B cell (primary cell): ENCODE results near the gene STEAP1B. TPM values are rescaled to one million over a fixed set of nuclear protein-coding genes. Genes with fewer than 3 reads are reported as not detected.
"Not testable (repeated sequence)": the region's sequence is repeated elsewhere in the genome, so short reads cannot be mapped to it uniquely, and the experiment has no call there.

Experiments
- ATAC-seq: fragments of 200-7000 bp; cut with Tn5 transposase; one replicate; pipeline ENCODE4 v1.10.0; 2021; ENCODE audit warnings: low read depth, mild to moderate bottlenecking, moderate number of reproducible peaks, moderate library complexity
- CTCF ChIA-PET: fragments of 350-600 bp; sonication (Branson Sonifier 250); formaldehyde crosslinking; loops from one replicate; lab custom pipeline; 2021; ENCODE audit warnings: antibody characterized with exemption, inconsistent platforms; lab: Charles Lee
- POLR2A ChIA-PET: fragments of 350-600 bp; sonication (Branson Sonifier 250); formaldehyde crosslinking; loops from one replicate; lab custom pipeline; 2021; ENCODE audit warnings: antibody characterized with exemption; lab: Charles Lee
- DNase-seq: peaks from one replicate; pipeline ENCODE4 v3.0.0; 2013
- H2AFZ ChIP-seq: 2 replicates; pipeline ENCODE4 v1.6.1; 2012; ENCODE audit warnings: mild to moderate bottlenecking, low read depth, low read length; ENCODE audit not compliant: insufficient read depth, poor library complexity, severe bottlenecking
- H3K27ac ChIP-seq, 2 donors: 1 replicate in 1 of 2; 2 replicates in 1 of 2; pipeline ENCODE4 v1.5.1; 2012 to 2013; ENCODE audit warnings: low read length in 2 of 2, mild to moderate bottlenecking in 2 of 2, moderate library complexity in 1 of 2
- H3K27me3 ChIP-seq, 4 experiments: fragments of 200-600 bp in 1 of 4; sonication (generic) in 1 of 4; replicated peaks in 1 of 4; 1 replicate in 2 of 4; 2 replicates in 2 of 4; pipeline versions ENCODE4 v1.6.1 to v1.7.0; 2013 to 2016; ENCODE audit warnings: low read length in 3 of 4, mild to moderate bottlenecking in 2 of 4, mixed read lengths in 1 of 4, moderate library complexity in 1 of 4; ENCODE audit not compliant: insufficient read depth in 4 of 4, control insufficient read depth in 3 of 4; ENCODE audit errors: control extremely low read depth in 1 of 4
- H3K36me3 ChIP-seq, 2 experiments: replicated peaks in 1 of 2; 1 replicate in 1 of 2; 2 replicates in 1 of 2; pipeline versions ENCODE4 v1.6.1 to v1.7.1; 2013; ENCODE audit warnings: low read length in 1 of 2; ENCODE audit not compliant: insufficient read depth in 2 of 2, control insufficient read depth in 1 of 2; ENCODE audit errors: control extremely low read depth in 1 of 2, extremely low read depth in 1 of 2
- H3K4me1 ChIP-seq, 2 donors: fragments of 200-600 bp in 1 of 2; sonication (generic) in 1 of 2; 1 replicate in 1 of 2; 2 replicates in 1 of 2; pipeline versions ENCODE4 v1.5.1 to v1.6.1; 2013 to 2017; ENCODE audit warnings: low read length in 2 of 2; ENCODE audit not compliant: control insufficient read depth in 2 of 2, insufficient read depth in 2 of 2
- H3K4me2 ChIP-seq: replicated peaks from 2 replicates; pipeline ENCODE3; 2012; ENCODE audit warnings: mild to moderate bottlenecking, low read depth, low read length; ENCODE audit not compliant: poor library complexity, severe bottlenecking
- H3K4me3 ChIP-seq, 5 experiments: fragments of 200-600 bp in 1 of 5; sonication (generic) in 1 of 5; 1 replicate in 3 of 5; 2 replicates in 2 of 5; pipeline versions ENCODE4 v1.5.1 to v1.7.0; 2011 to 2016; ENCODE audit warnings: low read length in 4 of 5, mild to moderate bottlenecking in 4 of 5, low read depth in 2 of 5, control low read depth in 1 of 5, moderate library complexity in 1 of 5; ENCODE audit not compliant: insufficient read depth in 1 of 5; ENCODE audit errors: control extremely low read depth in 1 of 5, extremely low read depth in 1 of 5
- H3K79me2 ChIP-seq: fragments of 200-600 bp; sonication (generic); one replicate; pipeline ENCODE4 v1.6.0; 2016; ENCODE audit warnings: low read length; ENCODE audit not compliant: control insufficient read depth, insufficient read depth
- H3K9ac ChIP-seq: fragments of 200-600 bp; sonication (generic); 2 replicates; pipeline ENCODE4 v1.6.1; 2017; ENCODE audit warnings: mild to moderate bottlenecking, low read length, moderate library complexity
- H3K9me3 ChIP-seq, 3 donors: one replicate each; pipeline versions ENCODE4 v1.6.1 to v1.7.1; 2013; ENCODE audit warnings: low read length in 2 of 3; ENCODE audit not compliant: control insufficient read depth in 2 of 3, insufficient read depth in 1 of 3; ENCODE audit errors: control extremely low read depth in 1 of 3
- H4K20me1 ChIP-seq: 2 replicates; pipeline ENCODE4 v1.6.0; 2012; ENCODE audit warnings: mild to moderate bottlenecking, low read length; ENCODE audit not compliant: insufficient read depth, control insufficient read depth, poor library complexity, severe bottlenecking
- H3K27ac Mint-ChIP-seq: one replicate; pipeline ENCODE4 v1.8.0; 2021; ENCODE audit warnings: mixed read lengths
- H3K27me3 Mint-ChIP-seq: one replicate; pipeline ENCODE4 v1.8.0; 2021; ENCODE audit warnings: mixed read lengths
- H3K4me1 Mint-ChIP-seq: one replicate; pipeline ENCODE4 v1.8.0; 2021; ENCODE audit warnings: mixed read lengths
- H3K4me3 Mint-ChIP-seq: one replicate; pipeline ENCODE4 v1.8.0; 2021; ENCODE audit warnings: mixed read lengths
- H3K9me3 Mint-ChIP-seq: one replicate; pipeline ENCODE4 v1.8.0; 2022; ENCODE audit warnings: mixed read lengths; ENCODE audit not compliant: insufficient read depth
- WGBS: methylation state at CpG from one replicate; pipeline ENCODE4 v1.1.5; 2013; ENCODE audit warnings: missing lambda C conversion rate; ENCODE audit not compliant: insufficient coverage; 5-methylcytosine and 5-hydroxymethylcytosine counted together
- intact Hi-C: fragments of 100-400 bp; cut with micrococcal nuclease; formaldehyde crosslinking; loops from one replicate; pipeline ENCODE4 v1.10.0; 2022
- polyA plus RNA-seq: library from polyadenylated mRNA; depleted of rRNA; stranded (reverse); fragments of >200 nt; gene quantifications from 2 replicates; pipeline ENCODE4 v1.2.3, GENCODE V29; 2012
- total RNA-seq, 2 donors: library from RNA; stranded (reverse); fragments of 120-200 nt in 1 of 2; gene quantifications; 1 replicate in 1 of 2; 2 replicates in 1 of 2; pipeline versions ENCODE4 v1.2.3 to v1.2.4, GENCODE V29; 2013 to 2022

The STEAP1B gene
- total and polyA plus RNA-seq, 2 donors (not counting 1 experiment from before 2014, with no cell fraction given): 8.8 to 24.7 TPM

GRCh38 chr7:22496296-22496888, 3.6 kb downstream of the STEAP1B start:
- H3K36me3 ChIP-seq, H2AFZ ChIP-seq, H3K27ac Mint-ChIP-seq, H4K20me1 ChIP-seq, H3K79me2 ChIP-seq, H3K9ac ChIP-seq, H3K9me3 Mint-ChIP-seq, H3K4me1 ChIP-seq, H3K4me2 ChIP-seq, H3K4me3 Mint-ChIP-seq, POLR2A ChIA-PET, H3K27me3 Mint-ChIP-seq, H3K27me3 ChIP-seq, ATAC-seq, intact Hi-C loops, H3K4me1 Mint-ChIP-seq, H3K9me3 ChIP-seq, H3K4me3 ChIP-seq, DNase-seq, H3K27ac ChIP-seq: not testable (repeated sequence)
- CTCF ChIA-PET: interaction anchor here (1.0 to 2.5 kb wide), 4 partner anchors 11 to 391 kb away, joined by 3 to 15 read pairs (median 4); no protein-coding TSS in a partner anchor
- WGBS: no CpG with 5 or more reads among the region's 6 CpGs

- H3K9me3 Mint-ChIP-seq, H4K20me1 ChIP-seq, H3K4me1 ChIP-seq, H3K79me2 ChIP-seq, H3K9me3 ChIP-seq, CTCF ChIA-PET, intact Hi-C loops, H2AFZ ChIP-seq, H3K9ac ChIP-seq, POLR2A ChIA-PET, DNase-seq, H3K4me3 ChIP-seq, H3K4me3 Mint-ChIP-seq, H3K27me3 ChIP-seq, H3K27ac ChIP-seq, H3K27me3 Mint-ChIP-seq, H3K4me2 ChIP-seq, H3K27ac Mint-ChIP-seq, H3K36me3 ChIP-seq, H3K4me1 Mint-ChIP-seq, ATAC-seq: not testable (repeated sequence)
- WGBS: 90% methylated on average over 2 of the region's 4 CpGs
Measured at GRCh38 chr7:22493160-22493925, 6.6 kb downstream of the STEAP1B start.
